ENCODE results near the gene METTL17.
"Not testable (repeated sequence)": the region's sequence is repeated elsewhere in the genome, so short reads cannot be mapped to it uniquely, and the experiment has no call there.

The METTL17 gene

DNA sequence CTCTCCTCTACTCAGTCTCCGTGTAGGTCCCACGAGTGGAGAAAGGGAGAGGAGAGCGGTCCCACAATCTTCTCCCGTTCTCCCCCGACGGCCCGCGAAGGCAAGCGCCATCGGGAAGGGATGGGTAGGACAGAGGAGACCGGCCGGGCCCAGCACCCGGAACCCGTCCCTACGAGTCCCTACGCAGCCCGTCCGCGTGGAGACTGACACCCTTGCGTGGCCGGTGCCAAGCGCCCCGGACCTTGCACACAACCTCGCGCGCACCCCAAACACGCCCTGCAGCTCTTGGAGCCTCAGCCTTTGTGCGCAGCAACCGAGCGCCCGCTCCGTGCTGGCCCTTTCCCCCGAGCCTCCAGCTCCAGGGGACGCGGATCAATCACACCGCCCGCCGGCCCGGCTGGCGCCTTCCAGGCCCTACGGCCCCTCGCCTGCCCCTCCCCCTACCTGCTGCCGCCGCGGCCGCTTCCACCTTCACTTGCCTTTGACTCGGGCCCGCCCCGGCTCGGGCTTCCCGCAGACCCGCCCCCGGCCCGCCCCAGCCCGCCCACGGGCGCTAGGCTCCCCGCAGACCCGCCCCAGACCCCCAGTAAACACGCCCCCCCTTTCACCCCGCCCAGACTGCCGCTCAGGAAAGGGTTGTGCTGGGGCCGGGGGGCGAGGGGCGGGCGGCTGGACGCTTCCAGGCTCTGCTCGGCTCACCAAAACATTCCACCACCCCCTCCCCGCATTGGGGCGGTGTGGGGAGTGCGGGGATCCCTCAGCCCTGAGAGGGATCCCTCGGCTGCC is 35.0 kb downstream of the METTL17 start, which contains the start of gene NDRG2:
Gene NDRG2, minus strand, starts transcription at position 477 of the 786 bp plus-strand sequence. CDS start 1,746 bp downstream, outside the sequence.
- DNase-seq (ENCODE audit: low spot score), result no peak

DNA sequence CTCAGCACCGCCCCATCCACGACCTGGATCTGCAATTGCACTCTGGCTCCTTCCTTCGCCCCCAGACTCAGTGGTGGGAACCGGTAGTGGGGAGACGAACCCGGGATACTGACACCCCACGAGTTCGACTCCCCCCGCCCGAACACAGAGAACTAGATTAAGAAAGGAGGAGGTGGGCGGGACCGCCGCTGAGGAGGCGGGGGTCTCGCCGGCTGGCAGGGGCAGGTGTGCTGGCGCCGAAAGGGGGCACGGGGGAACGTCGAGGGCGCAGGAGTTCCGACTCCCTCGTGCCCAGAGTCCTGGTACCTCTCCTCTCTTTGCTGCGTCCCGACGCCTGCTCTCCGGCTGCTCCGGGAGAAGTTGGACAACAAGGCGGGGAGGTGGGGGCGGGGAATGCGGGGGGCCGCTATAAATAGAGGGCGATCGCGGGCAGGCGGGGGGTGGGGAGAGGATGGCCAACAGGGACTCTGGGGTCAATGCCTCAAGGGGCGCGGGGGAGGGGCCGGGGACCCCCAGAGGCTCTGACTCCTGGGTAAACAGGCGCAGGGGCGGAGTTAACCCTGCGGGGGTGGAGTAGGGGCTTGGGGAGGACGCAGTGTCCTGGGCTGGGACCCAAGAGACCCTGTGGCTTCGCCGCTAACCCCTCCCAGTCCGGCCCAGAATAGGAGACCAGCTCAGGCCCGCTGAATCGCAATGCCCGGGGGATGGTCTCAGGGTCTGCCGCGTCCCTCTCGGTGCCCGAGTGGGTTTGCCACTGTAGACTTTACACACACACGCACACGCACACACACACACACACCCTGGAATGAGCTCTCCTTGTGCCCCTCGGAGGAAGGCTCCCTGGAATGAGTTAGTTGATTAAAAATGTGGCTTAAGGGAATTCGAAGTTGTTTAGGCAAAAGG is 35.8 kb downstream of the METTL17 start:
- no peak for DNase-seq (ENCODE audit: low spot score)

DNA sequence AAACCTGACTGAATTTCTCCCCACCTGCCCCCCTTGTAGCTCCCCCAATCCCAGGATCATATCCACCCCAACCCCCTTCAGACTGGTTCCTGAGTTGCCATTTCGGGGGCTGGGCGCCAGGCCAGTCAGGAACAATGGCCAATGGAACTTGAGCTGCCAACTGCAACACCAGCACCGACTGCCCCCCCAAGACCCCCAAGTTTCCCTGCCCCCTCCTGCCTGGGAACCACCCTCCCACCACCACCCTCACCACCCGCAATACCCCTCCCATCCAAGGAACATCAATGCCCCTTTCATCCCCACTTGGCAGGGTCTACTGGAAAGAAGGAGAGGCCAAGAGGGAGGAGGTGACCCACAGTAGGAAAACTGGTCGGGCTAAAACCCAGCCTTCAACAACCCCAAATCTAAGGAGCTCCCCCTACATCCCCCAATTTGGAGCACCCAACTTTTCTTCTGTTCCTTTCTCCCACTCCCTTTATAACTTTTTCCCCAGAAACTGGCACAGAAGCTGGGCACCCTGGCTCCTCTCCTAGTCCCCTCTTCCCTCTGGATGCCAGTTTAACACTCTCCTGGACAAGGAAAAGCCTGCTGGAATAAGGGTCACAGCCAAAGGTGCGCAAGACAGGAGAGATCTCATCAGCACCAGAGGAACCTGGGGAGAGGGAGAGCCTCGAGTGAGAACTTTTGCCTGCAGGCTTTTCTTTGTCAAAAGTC is 36.7 kb downstream of the METTL17 start:
- no peak for DNase-seq (ENCODE audit: low spot score)

DNA sequence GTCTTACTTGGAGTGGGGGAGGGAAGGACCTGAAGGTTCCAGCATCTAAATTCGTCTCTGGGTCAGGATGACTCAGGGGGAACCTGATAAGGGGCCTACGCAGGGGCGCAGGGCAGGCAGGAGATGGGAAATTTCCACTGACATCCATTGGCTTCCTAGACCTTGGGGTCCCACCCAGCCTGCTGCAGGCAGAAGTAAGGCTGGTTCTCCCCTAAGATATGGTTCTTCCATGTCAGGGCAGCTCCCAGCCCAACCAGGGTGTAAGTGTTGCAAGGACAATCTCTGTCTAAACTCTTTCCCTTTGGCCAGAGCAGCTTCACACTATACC is 37.2 kb downstream of the METTL17 start:
- no peak for DNase-seq (ENCODE audit: low spot score)

DNA sequence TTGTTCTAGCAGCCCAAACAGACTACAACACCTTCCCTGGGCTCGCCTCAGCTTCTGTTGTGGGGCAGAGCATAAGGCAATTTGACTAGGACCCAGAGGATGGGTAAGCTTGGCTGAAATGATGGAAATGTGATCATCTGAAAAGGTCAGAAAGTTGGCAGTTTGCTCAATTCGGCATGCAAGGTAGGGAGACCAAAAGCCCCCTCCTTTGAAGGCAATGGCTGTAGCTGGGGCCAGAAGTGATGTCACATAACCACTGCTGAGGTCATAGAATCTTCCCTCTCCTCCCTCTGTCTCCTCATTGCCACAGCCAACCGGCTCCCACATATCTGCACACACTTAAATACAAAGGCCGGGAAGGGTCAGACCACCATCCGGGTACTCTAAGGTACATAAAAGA is 40.1 kb downstream of the METTL17 start, which contains the start of gene TPPP2:
Gene TPPP2, plus strand, starts transcription at position 301 of the 400 bp plus-strand sequence. CDS start 365 bp downstream, outside the sequence.
- no peak for DNase-seq (ENCODE audit: low spot score)

DNA sequence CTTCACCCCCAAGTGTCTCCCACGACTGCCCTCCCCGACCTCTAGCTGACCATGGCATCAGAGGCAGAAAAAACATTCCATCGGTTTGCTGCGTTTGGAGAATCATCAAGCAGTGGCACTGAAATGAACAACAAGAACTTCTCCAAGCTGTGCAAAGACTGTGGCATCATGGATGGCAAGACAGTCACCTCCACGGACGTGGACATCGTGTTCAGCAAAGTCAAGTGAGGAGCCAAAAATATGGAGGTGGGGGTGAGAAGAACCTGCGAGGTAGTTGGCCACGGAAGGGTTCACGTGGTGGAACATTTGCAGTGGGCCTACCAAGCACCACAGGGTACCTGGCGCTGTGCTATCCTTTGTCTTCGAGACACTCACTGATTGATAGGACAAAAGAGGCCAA is 40.8 kb downstream of the METTL17 start:
- DNase-seq (ENCODE audit: low spot score), result no peak

DNA sequence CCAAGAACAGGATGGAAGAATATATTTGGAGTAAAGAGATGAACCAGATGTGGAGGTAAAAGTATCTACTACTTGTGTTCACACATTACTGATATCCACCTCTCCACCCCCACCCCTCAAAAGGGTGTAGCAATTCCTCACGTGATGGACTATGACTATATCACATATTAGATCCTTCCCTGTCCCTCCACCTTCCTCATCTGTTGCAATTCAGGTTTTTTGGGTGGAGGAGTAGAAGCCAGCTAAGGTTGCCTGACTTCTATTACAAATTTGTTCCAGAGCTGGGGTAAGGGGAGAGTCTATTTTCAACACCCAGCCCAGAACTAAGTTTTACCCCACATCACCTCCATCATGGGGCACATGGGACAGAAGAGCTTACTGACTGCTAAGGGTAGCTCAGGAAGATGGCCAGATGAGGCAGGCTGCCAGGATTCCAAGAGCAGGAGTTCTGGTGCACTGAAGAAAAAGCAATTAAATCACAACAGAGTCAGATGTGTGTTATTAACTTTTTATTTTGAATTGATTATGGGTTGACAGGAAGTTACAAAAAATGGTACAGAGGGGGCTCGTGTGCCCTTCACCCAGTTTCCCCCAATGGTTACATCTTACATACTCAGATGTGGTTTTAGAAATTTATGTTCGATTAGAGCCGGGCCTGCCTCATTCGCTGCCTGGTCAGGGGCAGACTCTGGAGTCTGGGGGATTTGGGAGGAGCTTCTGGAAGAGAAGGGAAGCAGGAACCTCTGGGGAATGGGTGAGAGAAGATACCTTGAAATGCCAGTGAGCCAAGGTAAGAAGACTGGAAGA is 42.7 kb downstream of the METTL17 start:
- DNase-seq (ENCODE audit: low spot score), result no peak

DNA sequence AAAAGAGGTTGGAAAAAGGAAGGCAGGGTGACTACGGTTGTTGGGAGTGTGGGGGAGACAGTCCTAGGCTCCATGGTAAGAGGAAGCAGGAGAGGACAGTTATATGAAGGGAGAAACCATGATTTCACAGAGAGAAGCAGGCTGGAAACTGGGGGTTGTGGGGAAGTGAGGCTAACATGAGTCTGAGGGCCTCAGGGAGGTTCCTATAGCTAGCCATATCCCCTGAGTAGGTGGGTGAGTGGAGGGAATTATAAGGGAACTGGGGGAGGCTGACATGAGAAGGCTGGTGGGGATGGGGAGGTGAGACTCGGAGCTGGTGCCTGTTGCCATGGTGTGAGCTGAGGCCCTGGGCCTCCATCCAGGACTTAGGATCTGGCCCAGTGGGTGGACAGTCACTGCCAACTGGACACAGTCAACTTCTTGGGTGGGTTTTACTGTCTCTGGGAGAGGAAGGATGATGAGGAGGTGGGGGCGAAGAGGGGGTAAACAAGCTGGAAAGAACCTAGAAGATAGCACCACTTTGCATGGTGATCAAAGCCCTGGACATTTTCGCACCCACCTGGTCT is 43.4 kb downstream of the METTL17 start:
- no peak for DNase-seq (ENCODE audit: low spot score)

DNA sequence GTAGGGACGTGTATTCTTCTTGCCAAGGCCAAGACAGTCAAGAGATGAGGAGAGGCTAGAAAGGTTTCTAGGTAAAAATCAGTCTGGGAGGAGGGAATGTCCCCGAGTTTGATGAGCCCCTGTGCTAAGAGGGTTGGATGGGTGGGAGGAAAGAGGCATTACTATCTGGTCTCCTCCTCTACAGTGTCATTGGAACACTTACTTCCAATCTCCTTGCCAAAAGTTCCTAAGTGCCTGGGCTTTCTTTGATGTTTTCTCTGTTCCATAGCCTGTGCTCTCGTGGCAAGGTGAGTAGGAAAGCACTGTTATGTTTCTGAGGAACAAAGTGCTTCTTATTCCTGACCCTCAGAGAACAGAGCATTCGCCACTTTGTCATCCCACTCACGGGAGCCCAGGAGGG is 44.9 kb downstream of the METTL17 start, which contains the start of gene RNASE13:
Gene RNASE13, minus strand, starts transcription at position 101 of the 400 bp plus-strand sequence. CDS start 519 bp downstream, outside the sequence.
- DNase-seq (ENCODE audit: low spot score), result no peak

DNA sequence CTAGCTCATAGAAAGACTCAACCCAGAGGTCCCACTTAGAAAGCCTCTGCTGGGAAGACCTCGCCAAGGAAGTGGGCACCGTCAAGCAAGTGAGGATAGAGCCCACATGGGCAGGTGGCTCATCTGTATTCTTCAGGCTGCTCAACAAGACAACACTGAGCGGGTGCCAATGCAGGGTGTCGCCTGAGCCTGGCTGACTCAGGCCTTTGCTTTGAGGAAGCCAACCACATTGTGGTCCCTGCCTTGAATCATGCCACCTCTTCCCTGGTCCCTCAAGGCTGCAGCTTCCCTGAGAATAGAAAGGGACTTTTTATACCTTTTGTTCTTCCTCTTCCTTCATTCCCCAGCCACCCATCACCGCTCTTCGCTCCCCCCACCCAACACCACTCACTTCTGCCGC is 47.0 kb downstream of the METTL17 start:
- DNase-seq (ENCODE audit: low spot score), result no peak

DNA sequence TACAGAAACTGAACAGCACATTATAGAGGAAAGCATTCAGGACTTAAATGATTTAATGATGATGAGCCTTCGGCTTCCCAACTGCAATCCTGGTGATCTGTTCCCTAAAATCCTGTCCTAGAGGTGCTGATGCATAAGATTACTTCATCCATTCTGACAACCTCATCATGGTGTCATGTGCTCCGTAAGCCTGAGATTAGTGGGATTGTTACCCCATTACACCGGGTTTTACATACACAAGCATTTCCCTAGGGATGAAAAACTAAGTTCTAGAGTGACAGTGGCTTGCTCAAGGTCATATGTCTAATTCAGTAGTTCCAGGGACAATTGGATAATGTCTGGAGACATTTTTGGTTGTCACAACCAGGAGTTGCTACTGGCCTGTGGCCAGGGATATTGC is 47.4 kb downstream of the METTL17 start:
- DNase-seq (ENCODE audit: low spot score), result no peak

DNA sequence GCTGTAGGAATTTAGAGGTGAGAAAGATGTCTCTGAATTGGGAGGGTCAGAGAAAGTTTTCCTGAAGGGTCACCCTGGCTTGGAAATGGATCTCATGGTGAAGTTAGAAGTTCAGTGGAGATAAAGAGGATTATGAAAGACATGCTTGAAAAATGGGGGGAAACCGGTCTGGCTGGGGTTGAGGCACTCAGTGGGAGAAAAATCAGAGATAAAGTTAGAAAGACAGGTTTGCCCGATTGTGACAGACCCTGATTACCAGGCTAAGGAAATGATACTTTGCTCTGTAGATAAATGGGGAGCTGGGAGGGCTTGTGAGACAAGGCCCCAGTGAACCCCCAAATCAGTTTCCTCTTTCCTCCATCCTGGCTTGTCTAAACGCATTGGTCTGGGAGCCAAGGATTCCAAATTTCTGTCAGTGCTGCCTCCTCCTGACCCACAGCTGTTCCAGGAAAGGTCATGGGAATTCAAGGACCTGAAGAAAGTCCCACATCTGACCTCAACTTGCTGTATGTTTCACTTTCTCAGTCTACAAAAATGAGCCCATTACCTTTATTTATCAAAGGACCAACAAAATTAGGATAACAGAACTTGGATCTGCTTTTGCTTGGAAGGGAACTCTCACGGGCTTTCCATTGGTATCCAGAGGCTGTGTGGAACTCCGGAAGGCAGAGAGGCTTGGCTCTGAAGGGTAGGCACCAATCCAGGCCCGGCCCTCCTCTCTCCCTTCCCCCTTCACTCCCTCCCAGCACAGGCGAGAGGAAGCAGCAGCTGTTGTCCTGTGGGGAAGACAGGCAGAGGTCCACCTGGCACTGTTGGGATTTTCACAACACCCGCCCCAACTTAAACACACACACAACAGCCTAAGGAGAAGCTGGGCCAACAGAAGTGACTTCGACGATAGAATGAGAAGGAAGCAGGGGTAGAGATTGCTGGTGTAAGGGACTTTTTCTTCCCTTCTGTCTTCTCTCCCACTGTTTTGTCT is 49.0 kb downstream of the METTL17 start:
- DNase-seq (ENCODE audit: low spot score), result no peak

DNA sequence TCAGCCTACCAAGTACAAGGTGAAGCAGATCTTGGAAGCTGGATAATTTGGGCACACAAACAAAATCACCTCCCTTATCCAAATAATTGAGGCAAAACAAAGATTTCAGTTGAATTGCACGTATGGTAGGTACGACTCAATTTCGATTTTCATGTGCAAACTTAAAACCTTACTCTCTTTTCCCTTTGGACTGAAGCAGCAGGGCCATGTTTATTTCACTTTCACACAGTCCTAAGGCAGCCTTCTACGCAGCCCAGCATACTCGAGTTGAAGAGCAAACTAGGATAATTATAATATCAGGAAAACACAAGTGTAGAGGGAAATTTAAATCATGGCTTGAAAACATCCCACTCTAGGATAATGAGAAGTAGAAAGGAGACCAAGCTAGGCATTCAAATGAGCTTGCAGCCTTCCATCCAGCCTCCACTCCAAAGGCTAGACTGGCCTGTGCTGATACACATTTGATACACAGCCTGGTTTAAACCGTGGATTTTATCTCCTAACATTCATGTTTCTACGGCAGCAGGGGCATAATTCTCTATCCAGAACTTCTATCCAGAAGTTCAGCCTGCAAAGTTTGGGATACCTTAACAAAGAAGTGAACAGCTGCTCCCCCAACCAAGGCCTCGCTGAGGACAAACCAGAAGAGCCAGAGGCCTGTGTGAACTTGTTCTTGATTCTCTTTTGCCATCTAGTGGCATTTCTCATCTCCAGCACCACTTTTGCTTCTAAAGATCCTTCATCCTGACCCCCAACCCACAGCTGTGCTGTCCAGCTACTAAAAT is 50.0 kb downstream of the METTL17 start:
- peak; percentile 70 for DNase-seq (ENCODE audit: low spot score)

DNA sequence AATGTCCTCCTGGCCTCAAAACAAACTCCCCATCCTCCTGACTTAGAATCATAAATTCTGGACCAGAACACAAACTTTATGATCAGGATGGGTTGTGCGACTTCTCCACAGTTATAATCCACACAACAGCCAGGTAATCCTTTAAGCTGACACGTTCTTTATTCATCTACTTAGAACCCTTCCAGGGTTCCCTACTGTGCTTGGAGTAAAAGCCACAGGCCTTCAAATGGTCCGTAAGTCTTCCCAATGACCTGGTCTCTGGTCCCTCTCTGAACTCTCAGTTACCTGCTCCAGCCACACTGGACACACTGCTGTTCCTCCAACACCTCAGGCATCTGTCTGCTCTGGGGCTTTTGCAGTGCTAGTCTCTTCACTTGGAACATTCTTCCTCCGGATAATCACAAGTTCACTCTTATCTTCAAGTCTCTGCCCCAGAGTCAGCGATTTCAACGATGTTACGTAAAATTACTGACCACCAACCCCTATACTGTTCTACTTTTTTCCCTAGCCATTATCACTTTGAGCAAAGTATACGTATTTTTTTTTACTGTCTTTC is 50.7 kb downstream of the METTL17 start:
- no peak for DNase-seq (ENCODE audit: low spot score)

DNA sequence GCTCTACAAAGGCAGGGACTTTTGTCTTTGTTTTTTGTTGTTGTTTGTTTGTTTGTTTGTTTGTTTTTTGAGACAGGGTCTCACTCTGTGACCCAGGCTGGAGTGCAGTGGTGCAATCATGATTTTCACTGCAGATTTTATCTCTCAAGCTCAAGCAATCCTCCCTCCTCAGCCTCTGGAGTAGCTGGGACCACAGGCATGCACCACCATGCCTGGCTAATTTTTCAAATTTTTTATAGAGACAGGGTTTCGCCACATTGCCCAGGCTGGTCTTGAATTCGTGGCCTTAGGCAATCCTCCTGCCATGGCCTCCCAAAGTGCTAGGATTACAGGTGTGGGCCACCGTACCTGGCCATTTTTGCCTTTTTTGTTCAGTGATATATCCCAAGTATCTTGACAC is 51.2 kb downstream of the METTL17 start:
- not testable (repeated sequence) for DNase-seq (ENCODE audit: low spot score)

DNA sequence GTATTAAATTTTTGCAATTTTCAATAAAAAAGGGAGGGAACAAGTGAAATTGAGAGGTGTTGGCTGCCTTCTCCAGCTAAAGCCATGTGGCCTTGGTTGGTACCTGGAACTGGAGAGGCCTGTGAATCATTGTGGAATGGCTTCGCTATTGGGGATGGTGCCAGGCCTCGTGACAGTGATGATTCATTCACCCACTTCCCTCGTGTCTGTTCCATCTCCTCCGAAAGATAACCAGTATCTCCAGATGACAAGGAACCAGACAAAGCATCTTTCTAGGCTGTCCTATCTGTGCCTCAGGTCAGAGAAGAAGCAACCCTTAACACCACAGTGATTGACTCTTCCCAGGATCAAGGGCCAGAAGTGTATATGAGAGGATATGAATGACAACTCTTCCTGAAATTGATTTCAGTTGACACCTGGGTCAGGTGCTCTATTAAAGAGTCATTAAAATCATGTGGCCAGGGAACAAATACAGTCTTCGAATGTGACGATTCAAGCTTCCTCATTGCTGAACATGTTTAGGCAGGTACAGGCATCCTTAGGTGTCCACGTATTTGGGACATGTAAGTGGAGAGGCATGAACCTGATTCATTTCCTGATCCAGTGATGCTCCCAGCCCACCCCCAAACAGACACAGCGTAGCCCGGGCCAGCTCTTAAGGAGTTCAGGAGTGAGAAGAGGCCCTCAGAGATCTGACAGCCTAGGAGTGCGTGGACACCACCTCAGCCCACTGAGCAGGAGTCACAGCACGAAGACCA is 52.1 kb downstream of the METTL17 start, which contains the start of gene RNASE7:
Gene RNASE7, plus strand, starts transcription at position 687 of the 758 bp plus-strand sequence. CDS start 631 bp downstream, outside the sequence.
- no peak for DNase-seq (ENCODE audit: low spot score)

DNA sequence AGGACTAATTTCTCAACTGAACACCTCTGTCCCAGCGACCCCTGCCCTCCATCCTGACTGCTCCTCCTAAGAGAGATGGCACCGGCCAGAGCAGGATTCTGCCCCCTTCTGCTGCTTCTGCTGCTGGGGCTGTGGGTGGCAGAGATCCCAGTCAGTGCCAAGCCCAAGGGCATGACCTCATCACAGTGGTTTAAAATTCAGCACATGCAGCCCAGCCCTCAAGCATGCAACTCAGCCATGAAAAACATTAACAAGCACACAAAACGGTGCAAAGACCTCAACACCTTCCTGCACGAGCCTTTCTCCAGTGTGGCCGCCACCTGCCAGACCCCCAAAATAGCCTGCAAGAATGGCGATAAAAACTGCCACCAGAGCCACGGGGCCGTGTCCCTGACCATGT is 53.1 kb downstream of the METTL17 start:
- DNase-seq (ENCODE audit: low spot score), result no peak

Data from RKO (cell line).